ENCODE data around the gene FBXO46.

FBXO46 gene

DNA sequence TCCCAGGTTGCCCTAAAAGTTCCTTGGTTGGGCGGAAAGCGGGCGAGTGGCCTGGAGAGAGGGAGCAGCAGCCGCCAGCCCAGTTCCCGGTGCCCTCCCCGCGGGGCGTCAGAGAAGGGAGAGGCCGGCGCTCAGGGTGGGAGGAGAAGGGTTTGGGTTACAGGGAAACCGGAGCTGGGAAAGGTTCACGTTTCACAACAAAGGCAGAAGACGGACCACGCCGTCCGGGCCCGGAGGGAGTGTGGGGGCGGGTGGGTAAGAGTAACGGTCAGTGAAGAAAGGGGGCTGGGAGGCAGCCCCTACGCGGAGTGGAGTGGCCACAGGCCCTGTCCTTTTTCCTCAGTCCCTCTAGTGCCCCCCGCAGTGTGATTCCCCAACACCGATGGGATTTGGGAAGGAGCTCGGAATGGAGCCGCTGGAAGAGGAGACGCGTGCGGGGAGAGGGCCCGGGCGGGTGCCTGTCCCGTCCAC, 36.7 kb upstream of the FBXO46 start (continued):
- TF ChIP-seq, protein P1, sequence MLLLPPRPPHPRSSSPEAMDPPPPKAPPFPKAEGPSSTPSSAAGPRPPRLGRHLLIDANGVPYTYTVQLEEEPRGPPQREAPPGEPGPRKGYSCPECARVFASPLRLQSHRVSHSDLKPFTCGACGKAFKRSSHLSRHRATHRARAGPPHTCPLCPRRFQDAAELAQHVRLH (tag by site-specific recombination; IDR thresholded peaks at IDR 0.05) = no peak
- TF ChIP-seq, protein P2, sequence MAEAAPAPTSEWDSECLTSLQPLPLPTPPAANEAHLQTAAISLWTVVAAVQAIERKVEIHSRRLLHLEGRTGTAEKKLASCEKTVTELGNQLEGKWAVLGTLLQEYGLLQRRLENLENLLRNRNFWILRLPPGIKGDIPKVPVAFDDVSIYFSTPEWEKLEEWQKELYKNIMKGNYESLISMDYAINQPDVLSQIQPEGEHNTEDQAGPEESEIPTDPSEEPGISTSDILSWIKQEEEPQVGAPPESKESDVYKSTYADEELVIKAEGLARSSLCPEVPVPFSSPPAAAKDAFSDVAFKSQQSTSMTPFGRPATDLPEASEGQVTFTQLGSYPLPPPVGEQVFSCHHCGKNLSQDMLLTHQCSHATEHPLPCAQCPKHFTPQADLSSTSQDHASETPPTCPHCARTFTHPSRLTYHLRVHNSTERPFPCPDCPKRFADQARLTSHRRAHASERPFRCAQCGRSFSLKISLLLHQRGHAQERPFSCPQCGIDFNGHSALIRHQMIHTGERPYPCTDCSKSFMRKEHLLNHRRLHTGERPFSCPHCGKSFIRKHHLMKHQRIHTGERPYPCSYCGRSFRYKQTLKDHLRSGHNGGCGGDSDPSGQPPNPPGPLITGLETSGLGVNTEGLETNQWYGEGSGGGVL (tag by site-specific recombination; IDR thresholded peaks at IDR 0.05) = peak; percentile 82
- TF ChIP-seq, protein P3, sequence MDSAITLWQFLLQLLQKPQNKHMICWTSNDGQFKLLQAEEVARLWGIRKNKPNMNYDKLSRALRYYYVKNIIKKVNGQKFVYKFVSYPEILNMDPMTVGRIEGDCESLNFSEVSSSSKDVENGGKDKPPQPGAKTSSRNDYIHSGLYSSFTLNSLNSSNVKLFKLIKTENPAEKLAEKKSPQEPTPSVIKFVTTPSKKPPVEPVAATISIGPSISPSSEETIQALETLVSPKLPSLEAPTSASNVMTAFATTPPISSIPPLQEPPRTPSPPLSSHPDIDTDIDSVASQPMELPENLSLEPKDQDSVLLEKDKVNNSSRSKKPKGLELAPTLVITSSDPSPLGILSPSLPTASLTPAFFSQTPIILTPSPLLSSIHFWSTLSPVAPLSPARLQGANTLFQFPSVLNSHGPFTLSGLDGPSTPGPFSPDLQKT (IDR thresholded peaks at IDR 0.05; ENCODE audit: borderline replicate concordance, low read depth, low read length) = no peak
- 0 out of 2 replicates have a peak, but pooled peaks have one; percentile 55 for TF ChIP-seq ZBTB48 (tag by site-specific recombination; IDR thresholded peaks at IDR 0.05)
- no peak for TF ChIP-seq ZBTB7A (tag by site-specific recombination; IDR thresholded peaks at IDR 0.05; ENCODE audit: low read depth)
- peak; percentile 47 for TF ChIP-seq BCL11A (tag by site-specific recombination; IDR thresholded peaks at IDR 0.05; ENCODE audit: low read depth)
- TF ChIP-seq, protein P4, sequence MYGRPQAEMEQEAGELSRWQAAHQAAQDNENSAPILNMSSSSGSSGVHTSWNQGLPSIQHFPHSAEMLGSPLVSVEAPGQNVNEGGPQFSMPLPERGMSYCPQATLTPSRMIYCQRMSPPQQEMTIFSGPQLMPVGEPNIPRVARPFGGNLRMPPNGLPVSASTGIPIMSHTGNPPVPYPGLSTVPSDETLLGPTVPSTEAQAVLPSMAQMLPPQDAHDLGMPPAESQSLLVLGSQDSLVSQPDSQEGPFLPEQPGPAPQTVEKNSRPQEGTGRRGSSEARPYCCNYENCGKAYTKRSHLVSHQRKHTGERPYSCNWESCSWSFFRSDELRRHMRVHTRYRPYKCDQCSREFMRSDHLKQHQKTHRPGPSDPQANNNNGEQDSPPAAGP (tag by site-specific recombination; IDR thresholded peaks at IDR 0.05) = peak; percentile 70
- TF ChIP-seq ZNF501 (tag by site-specific recombination; IDR thresholded peaks at IDR 0.05) = peak; percentile 33; the same call in 1 of the 2 replicates
- TF ChIP-seq KLF16 (tag by site-specific recombination; IDR thresholded peaks at IDR 0.05) = peak; percentile 17; the same call in 1 of the 2 replicates
- no peak for TF ChIP-seq ZNF585B (tag by site-specific recombination; IDR thresholded peaks at IDR 0.05)
- TF ChIP-seq MZF1 (tag by site-specific recombination; IDR thresholded peaks at IDR 0.05; ENCODE audit: borderline replicate concordance) = peak; percentile 19; the same call in 1 of the 2 replicates
- TF ChIP-seq, protein P5, sequence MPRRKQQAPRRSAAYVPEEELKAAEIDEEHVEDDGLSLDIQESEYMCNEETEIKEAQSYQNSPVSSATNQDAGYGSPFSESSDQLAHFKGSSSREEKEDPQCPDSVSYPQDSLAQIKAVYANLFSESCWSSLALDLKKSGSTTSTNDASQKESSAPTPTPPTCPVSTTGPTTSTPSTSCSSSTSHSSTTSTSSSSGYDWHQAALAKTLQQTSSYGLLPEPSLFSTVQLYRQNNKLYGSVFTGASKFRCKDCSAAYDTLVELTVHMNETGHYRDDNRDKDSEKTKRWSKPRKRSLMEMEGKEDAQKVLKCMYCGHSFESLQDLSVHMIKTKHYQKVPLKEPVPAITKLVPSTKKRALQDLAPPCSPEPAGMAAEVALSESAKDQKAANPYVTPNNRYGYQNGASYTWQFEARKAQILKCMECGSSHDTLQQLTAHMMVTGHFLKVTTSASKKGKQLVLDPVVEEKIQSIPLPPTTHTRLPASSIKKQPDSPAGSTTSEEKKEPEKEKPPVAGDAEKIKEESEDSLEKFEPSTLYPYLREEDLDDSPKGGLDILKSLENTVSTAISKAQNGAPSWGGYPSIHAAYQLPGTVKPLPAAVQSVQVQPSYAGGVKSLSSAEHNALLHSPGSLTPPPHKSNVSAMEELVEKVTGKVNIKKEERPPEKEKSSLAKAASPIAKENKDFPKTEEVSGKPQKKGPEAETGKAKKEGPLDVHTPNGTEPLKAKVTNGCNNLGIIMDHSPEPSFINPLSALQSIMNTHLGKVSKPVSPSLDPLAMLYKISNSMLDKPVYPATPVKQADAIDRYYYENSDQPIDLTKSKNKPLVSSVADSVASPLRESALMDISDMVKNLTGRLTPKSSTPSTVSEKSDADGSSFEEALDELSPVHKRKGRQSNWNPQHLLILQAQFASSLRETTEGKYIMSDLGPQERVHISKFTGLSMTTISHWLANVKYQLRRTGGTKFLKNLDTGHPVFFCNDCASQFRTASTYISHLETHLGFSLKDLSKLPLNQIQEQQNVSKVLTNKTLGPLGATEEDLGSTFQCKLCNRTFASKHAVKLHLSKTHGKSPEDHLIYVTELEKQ (tag by site-specific recombination; IDR thresholded peaks at IDR 0.05; ENCODE audit: borderline replicate concordance) = no peak
- TF ChIP-seq, protein P6, sequence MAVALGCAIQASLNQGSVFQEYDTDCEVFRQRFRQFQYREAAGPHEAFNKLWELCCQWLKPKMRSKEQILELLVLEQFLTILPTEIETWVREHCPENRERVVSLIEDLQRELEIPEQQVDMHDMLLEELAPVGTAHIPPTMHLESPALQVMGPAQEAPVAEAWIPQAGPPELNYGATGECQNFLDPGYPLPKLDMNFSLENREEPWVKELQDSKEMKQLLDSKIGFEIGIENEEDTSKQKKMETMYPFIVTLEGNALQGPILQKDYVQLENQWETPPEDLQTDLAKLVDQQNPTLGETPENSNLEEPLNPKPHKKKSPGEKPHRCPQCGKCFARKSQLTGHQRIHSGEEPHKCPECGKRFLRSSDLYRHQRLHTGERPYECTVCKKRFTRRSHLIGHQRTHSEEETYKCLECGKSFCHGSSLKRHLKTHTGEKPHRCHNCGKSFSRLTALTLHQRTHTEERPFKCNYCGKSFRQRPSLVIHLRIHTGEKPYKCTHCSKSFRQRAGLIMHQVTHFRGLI (tag by site-specific recombination; IDR thresholded peaks at IDR 0.05) = peak; percentile 84
- no peak for TF ChIP-seq TCF7L2 (IDR thresholded peaks at IDR 0.05; ENCODE audit: borderline replicate concordance, low read depth, low read length)
- 0 out of 2 replicates have a peak, but pooled peaks have one; percentile 34 for TF ChIP-seq GLIS2 (tag by site-specific recombination; IDR thresholded peaks at IDR 0.05)
- peak; percentile 88 for TF ChIP-seq WT1 (tag by site-specific recombination; IDR thresholded peaks at IDR 0.05)
- TF ChIP-seq PRDM1 (tag by site-specific recombination; IDR thresholded peaks at IDR 0.05) = peak; percentile 61
- peak; percentile 97 for TF ChIP-seq ZBTB8A (tag by site-specific recombination; IDR thresholded peaks at IDR 0.05)
- TF ChIP-seq ZIC2 (tag by site-specific recombination; IDR thresholded peaks at IDR 0.05) = peak; percentile 74
- peak; percentile 93 for TF ChIP-seq ZBTB20 (tag by site-specific recombination; IDR thresholded peaks at IDR 0.05)
- TF ChIP-seq, protein P7, sequence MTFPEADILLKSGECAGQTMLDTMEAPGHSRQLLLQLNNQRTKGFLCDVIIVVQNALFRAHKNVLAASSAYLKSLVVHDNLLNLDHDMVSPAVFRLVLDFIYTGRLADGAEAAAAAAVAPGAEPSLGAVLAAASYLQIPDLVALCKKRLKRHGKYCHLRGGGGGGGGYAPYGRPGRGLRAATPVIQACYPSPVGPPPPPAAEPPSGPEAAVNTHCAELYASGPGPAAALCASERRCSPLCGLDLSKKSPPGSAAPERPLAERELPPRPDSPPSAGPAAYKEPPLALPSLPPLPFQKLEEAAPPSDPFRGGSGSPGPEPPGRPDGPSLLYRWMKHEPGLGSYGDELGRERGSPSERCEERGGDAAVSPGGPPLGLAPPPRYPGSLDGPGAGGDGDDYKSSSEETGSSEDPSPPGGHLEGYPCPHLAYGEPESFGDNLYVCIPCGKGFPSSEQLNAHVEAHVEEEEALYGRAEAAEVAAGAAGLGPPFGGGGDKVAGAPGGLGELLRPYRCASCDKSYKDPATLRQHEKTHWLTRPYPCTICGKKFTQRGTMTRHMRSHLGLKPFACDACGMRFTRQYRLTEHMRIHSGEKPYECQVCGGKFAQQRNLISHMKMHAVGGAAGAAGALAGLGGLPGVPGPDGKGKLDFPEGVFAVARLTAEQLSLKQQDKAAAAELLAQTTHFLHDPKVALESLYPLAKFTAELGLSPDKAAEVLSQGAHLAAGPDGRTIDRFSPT (tag by site-specific recombination; IDR thresholded peaks at IDR 0.05) = peak; percentile 76
- TF ChIP-seq SP7 (tag by site-specific recombination; IDR thresholded peaks at IDR 0.05) = peak; percentile 46; the same call in 1 of the 2 replicates
- peak; percentile 60 for TF ChIP-seq ZNF423 (tag by site-specific recombination; IDR thresholded peaks at IDR 0.05)
- peak; percentile 19; the same call in 1 of the 2 replicates for TF ChIP-seq ZNF394 (tag by site-specific recombination; IDR thresholded peaks at IDR 0.05; ENCODE audit: borderline replicate concordance)
- TF ChIP-seq, protein P8, sequence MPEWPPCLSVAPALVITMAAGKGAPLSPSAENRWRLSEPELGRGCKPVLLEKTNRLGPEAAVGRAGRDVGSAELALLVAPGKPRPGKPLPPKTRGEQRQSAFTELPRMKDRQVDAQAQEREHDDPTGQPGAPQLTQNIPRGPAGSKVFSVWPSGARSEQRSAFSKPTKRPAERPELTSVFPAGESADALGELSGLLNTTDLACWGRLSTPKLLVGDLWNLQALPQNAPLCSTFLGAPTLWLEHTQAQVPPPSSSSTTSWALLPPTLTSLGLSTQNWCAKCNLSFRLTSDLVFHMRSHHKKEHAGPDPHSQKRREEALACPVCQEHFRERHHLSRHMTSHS (tag by site-specific recombination; IDR thresholded peaks at IDR 0.05) = no peak
- peak; percentile 34 for TF ChIP-seq SP3 (tag by site-specific recombination; IDR thresholded peaks at IDR 0.05)
- peak; percentile 91 for TF ChIP-seq ZFHX2 (tag by site-specific recombination; conservative IDR thresholded peaks at IDR 0.05)
- peak; percentile 60 for TF ChIP-seq SP2 (tag by site-specific recombination; IDR thresholded peaks at IDR 0.05)

Data from HEK293 (cell line).